Smooth muscle cell (in vitro differentiated cells): ENCODE results near the gene TMEM253. TPM values are rescaled to one million over a fixed set of nuclear protein-coding genes. Genes with fewer than 3 reads are reported as not detected.

Experiments used
- DNase-seq: peaks from one replicate; lab custom pipeline; 2025; ENCODE audit not compliant: unreplicated experiment; lab: John Stamatoyannopoulos, UW
- H2AFZ ChIP-seq: fragments of 200-600 bp; sonication (generic); 2 replicates; pipeline ENCODE4 v1.6.0; 2016; ENCODE audit warnings: antibody characterized with exemption, low read depth, mild to moderate bottlenecking
- H3F3A ChIP-seq: fragments of 200-600 bp; sonication (generic); 2 replicates; pipeline ENCODE4 v1.6.0; 2017; ENCODE audit warnings: antibody characterized with exemption, low read depth
- H3K27ac ChIP-seq: fragments of 200-600 bp; sonication (generic); 2 replicates; pipeline ENCODE4 v1.5.1; 2016; ENCODE audit warnings: low read depth, mild to moderate bottlenecking
- H3K27me3 ChIP-seq: fragments of 200-600 bp; sonication (generic); 2 replicates; pipeline ENCODE4 v1.6.1; 2016; ENCODE audit warnings: low read depth, mild to moderate bottlenecking
- H3K36me3 ChIP-seq: fragments of 200-600 bp; sonication (generic); 2 replicates; pipeline ENCODE4 v1.5.1; 2016; ENCODE audit warnings: low read depth
- H3K4me1 ChIP-seq: fragments of 200-600 bp; sonication (generic); 2 replicates; pipeline ENCODE4 v1.5.1; 2016; ENCODE audit warnings: low read depth
- H3K4me2 ChIP-seq: fragments of 200-600 bp; sonication (generic); 2 replicates; pipeline ENCODE4 v1.6.0; 2016; ENCODE audit warnings: mild to moderate bottlenecking
- H3K4me3 ChIP-seq: fragments of 200-600 bp; sonication (generic); 2 replicates; pipeline ENCODE4 v1.5.1; 2016; ENCODE audit warnings: mild to moderate bottlenecking
- H3K79me2 ChIP-seq: fragments of 200-600 bp; sonication (generic); 2 replicates; pipeline ENCODE4 v1.6.0; 2016; ENCODE audit warnings: low read depth, mild to moderate bottlenecking
- H3K9ac ChIP-seq: fragments of 200-600 bp; sonication (generic); 2 replicates; pipeline ENCODE4 v1.6.0; 2016; ENCODE audit warnings: low read depth
- H3K9me3 ChIP-seq: fragments of 200-600 bp; sonication (generic); replicated peaks from 2 replicates; pipeline ENCODE4 v1.5.1; 2016; ENCODE audit warnings: low read depth
- H4K20me1 ChIP-seq: fragments of 200-600 bp; sonication (generic); 2 replicates; pipeline ENCODE4 v1.6.0; 2016; ENCODE audit warnings: low read depth
- WGBS: methylation state at CpG from one replicate; pipeline ENCODE4 v1.1.7; 2016; ENCODE audit warnings: low lambda C conversion rate; 5-methylcytosine and 5-hydroxymethylcytosine counted together
- polyA plus RNA-seq: library from polyadenylated mRNA; unstranded; fragments of >200 nt; fragmentation: Nextera tagmentation; extraction: Ambion mirVana; gene quantifications from 2 replicates; pipeline ENCODE4 v1.2.1, GENCODE V29; 2016
- total RNA-seq: library from RNA; depleted of rRNA; stranded (reverse); fragments of >200 nt; gene quantifications from 2 replicates; pipeline ENCODE4 v1.2.3, GENCODE V29; 2014
- TF ChIP-seq, protein P1 (sequence below): fragments of 200-600 bp; sonication (generic); IDR thresholded peaks from 2 replicates; pipeline ENCODE4 v1.5.1; 2017; ENCODE audit warnings: borderline replicate concordance, mild to moderate bottlenecking, antibody characterized with exemption; ENCODE audit not compliant: insufficient read depth, poor library complexity, severe bottlenecking

The TMEM253 gene
- total and polyA plus RNA-seq, 2 experiments from 2014 or later, result 0.41 to 1.0 TPM

DNA sequence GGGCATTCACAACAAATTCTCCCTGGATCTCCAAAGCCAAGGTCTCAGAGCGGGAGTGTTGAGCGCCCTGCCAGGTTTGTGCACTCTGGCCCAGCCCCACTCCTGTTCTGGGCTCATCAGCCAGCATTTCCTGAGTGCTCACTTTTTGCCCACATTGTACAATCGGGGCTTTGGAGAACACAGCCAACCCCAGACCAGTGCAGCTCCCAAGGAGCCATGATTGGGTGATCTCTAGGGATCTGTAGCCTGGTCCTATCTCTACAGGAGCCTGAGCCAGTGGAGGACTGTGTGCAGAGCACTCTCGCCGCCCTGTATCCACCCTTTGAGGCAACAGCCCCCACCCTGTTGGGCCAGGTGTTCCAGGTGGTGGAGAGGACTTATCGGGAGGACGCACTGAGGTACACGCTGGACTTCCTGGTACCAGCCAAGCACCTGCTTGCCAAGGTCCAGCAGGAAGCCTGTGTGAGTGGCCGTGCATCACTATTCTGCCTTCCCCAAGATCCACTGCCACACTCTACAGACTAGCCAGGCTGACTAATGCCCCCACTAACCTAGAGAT lies 28.0 kb upstream of the TMEM253 start:
- Histone ChIP-seq H3K79me2 (peaks cover 55% of the 10 kb centered on the region), H3K27me3 (no peaks in the 10 kb centered on the region), H3F3A (peaks cover 32% of the 10 kb centered on the region), H3K4me2 (peak overlapping the region; percentile 99), H3K36me3 (peaks cover 10% of the 10 kb centered on the region), H3K9ac (peak overlapping the region; percentile 91), H3K9me3 (no peaks in the 10 kb centered on the region), H3K4me3 (no peak overlapping the region), H4K20me1 (peaks cover 45% of the 10 kb centered on the region), H2AFZ (no peak overlapping the region), H3K4me1 (peaks cover 25% of the 10 kb centered on the region), H3K27ac (peak overlapping the region; percentile 93)
- DNase-seq, result no peak
- WGBS, result 93% methylated on average over 9 of the region's 9 CpGs
- TF ChIP-seq, protein P1, sequence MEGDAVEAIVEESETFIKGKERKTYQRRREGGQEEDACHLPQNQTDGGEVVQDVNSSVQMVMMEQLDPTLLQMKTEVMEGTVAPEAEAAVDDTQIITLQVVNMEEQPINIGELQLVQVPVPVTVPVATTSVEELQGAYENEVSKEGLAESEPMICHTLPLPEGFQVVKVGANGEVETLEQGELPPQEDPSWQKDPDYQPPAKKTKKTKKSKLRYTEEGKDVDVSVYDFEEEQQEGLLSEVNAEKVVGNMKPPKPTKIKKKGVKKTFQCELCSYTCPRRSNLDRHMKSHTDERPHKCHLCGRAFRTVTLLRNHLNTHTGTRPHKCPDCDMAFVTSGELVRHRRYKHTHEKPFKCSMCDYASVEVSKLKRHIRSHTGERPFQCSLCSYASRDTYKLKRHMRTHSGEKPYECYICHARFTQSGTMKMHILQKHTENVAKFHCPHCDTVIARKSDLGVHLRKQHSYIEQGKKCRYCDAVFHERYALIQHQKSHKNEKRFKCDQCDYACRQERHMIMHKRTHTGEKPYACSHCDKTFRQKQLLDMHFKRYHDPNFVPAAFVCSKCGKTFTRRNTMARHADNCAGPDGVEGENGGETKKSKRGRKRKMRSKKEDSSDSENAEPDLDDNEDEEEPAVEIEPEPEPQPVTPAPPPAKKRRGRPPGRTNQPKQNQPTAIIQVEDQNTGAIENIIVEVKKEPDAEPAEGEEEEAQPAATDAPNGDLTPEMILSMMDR, result no peak

DNA sequence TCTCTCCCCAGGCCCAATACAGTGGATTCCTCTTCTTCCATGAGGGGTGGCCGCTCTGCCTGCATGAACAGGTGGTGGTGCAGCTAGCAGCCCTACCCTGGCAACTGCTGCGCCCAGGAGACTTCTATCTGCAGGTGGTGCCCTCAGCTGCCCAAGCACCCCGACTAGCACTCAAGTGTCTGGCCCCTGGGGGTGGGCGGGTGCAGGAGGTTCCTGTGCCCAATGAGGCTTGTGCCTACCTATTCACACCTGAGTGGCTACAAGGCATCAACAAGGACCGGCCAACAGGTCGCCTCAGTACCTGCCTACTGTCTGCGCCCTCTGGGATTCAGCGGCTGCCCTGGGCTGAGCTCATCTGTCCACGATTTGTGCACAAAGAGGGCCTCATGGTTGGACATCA lies 26.9 kb upstream of the TMEM253 start:
- no peak overlapping the region for H2AFZ ChIP-seq
- H3K36me3 ChIP-seq, result peaks cover 10% of the 10 kb centered on the region
- H3K27ac ChIP-seq, result peak overlapping the region; percentile 93
- H3K4me1 ChIP-seq, result peaks cover 17% of the 10 kb centered on the region
- WGBS, result 97% methylated on average over 9 of the region's 9 CpGs
- DNase-seq, result no peak
- no peak overlapping the region for H3K4me3 ChIP-seq
- TF ChIP-seq, protein P1, result no peak
- H3K9me3 ChIP-seq, result no peaks in the 10 kb centered on the region
- H3K4me2 ChIP-seq, result no peak overlapping the region
- H4K20me1 ChIP-seq, result peaks cover 46% of the 10 kb centered on the region
- peaks cover 36% of the 10 kb centered on the region for H3F3A ChIP-seq
- H3K9ac ChIP-seq, result no peak overlapping the region
- peaks cover 60% of the 10 kb centered on the region for H3K79me2 ChIP-seq
- H3K27me3 ChIP-seq, result no peaks in the 10 kb centered on the region

DNA sequence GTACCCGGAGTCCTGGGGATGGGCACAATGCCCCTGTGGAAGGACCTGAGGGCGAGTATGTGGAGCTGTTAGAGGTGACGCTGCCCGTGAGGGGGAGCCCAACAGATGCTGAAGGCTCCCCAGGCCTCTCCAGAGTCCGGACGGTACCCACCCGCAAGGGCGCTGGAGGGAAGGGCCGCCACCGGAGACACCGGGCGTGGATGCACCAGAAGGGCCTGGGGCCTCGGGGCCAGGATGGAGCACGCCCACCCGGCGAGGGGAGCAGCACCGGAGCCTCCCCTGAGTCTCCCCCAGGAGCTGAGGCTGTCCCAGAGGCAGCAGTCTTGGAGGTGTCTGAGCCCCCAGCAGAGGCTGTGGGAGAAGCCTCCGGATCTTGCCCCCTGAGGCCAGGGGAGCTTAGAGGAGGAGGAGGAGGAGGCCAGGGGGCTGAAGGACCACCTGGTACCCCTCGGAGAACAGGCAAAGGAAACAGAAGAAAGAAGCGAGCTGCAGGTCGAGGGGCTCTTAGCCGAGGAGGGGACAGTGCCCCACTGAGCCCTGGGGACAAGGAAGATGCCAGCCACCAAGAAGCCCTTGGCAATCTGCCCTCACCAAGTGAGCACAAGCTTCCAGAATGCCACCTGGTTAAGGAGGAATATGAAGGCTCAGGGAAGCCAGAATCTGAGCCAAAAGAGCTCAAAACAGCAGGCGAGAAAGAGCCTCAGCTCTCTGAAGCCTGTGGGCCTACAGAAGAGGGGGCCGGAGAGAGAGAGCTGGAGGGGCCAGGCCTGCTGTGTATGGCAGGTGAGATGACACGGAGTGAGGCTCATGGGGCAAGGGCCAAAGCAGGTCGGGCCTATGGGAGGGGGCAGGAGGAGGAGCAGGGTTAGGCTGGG lies 26.2 kb upstream of the TMEM253 start:
- Histone ChIP-seq H3K4me1 (peaks cover 10% of the 10 kb centered on the region), H3K4me2 (no peak overlapping the region), H3K9ac (no peak overlapping the region), H3K9me3 (no peaks in the 10 kb centered on the region), H4K20me1 (peaks cover 52% of the 10 kb centered on the region), H3K27ac (peak overlapping the region; percentile 5), H3K4me3 (no peak overlapping the region), H3K36me3 (peaks cover 10% of the 10 kb centered on the region), H2AFZ (no peak overlapping the region), H3F3A (peaks cover 37% of the 10 kb centered on the region), H3K79me2 (peaks cover 60% of the 10 kb centered on the region), H3K27me3 (no peaks in the 10 kb centered on the region)
- DNase-seq, result no peak
- 98% methylated on average over 26 of the region's 26 CpGs for WGBS
- TF ChIP-seq, protein P1, result no peak
